ENCODE measurements around the gene NFILZ.

GRCh38 chr19:8665468-8666213 lies 35.2 kb downstream of the NFILZ start:
- TF ChIP-seq CTCF (IDR thresholded peaks at IDR 0.05) (no peak), EZH2 (IDR thresholded peaks at IDR 0.05) (no peak), EZH2phosphoT487 (IDR thresholded peaks at IDR 0.05) (no peak)

All from neural progenitor cell (in vitro differentiated cells).